HG02852 (cell line): ENCODE measurements around the gene ZNF467.

ENCODE experiments used
- ATAC-seq: cut with Tn5 transposase; IDR thresholded peaks from one replicate; pipeline ENCODE4 v1.9.1; 2021; ENCODE audit warnings: mild to moderate bottlenecking, moderate library complexity; ENCODE audit not compliant: unreplicated experiment

ZNF467 gene

DNA sequence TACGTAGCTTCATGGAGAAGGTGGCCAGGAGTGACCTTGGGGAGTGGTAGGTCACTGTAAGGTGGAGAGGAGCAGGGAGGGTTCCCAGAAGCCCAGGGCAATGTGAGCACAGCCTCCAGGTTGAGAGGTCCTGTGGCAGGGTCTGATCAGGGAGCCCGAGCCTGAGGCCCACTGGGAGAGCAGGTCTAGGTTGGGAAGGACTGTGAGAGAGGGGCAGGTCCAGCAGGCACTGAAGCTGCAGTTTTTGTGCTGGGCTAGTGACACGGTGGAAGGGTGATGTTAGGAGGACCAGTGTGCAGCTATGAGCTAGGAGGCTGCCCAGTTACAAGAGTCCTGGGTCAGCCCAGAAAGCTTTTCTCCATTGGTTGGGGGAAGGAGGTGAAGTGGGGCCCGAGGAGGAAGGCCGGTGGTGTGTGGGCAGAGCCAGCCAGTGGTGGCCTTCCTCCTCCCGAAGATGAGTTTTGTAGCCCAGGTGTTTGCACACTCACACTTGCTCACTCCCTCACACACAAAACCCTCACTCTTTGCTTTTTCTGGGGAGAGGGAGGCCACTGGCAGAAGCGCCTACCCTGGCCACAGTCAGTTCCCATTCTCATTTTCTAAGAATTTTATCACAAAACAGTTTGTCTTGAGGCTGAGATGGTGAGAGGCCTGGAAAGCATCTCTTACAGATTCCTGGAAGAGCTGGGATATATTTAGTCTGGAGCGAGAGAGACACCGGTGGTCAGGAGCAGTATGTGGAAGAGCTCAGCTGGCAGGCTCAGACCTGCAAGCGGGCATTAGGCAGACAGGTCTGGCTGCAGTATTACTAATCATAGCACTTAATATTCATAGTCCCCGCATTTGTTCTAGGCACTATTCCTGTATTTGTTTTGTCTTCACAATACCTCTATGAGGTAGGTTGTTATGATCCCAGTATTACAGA lies 57.1 kb downstream of the ZNF467 start:
- ATAC-seq = no peak

DNA sequence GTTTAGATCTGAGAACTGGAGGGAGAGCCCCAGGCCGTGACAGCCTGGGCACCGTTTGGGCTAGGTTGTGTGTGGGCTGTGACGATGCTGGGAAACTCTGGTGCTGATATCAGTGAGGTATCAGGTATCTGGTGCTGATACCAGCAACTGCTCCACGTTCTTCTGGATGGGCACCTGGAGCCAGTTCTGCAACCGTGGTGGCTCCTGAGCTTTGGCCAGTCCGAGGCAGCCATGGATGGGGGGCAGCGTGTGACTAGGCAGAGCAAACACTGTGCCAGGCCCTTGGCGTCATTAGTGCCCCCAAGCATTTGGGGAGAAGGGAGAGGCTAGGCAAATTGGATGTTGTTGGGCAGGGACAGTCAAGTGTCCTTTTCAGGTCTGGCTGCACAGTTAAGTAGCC lies 57.9 kb downstream of the ZNF467 start:
- no peak for ATAC-seq

GRCh38 chr7:149714910-149715471 lies 58.4 kb downstream of the ZNF467 start:
- peak; percentile 28 for ATAC-seq
